ENCODE results near the gene SYNPO2. TPM values are rescaled to one million over a fixed set of nuclear protein-coding genes. Genes with fewer than 3 reads are reported as not detected.

The SYNPO2 gene
- total RNA-seq, 1 experiment from 2014 or later: 0.38 TPM

DNA sequence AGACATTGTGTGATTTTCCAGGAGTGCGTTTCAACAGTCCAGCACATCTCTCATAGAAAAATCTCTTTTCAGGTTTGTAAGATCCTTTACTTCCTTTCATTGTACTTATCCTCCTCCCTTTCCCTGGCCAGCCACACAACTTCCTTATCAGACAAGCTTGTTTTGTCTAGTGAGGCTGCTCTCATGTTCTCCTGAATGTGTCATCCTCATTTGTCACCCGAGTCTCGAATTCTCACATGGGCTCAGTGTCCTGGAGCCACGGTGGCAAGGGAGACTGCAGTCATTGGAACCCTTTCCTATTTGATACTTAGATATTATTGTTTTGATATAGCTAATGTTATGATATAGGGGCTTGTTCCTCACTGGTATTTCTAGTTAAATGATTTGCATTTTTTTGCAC lies 16.9 kb downstream of the SYNPO2 start:
- DNase-seq: no peak
- Histone ChIP-seq H3K36me3 (replicated peaks; ENCODE audit: control insufficient read depth, insufficient read depth, low read length) (no peaks in the 10 kb centered on the region), H3K4me3 (ENCODE audit: insufficient read depth, low read depth, low read length) (no peak overlapping the region), H3K27me3 (ENCODE audit: control insufficient read depth, insufficient read depth, low read length) (no peaks in the 10 kb centered on the region)

DNA sequence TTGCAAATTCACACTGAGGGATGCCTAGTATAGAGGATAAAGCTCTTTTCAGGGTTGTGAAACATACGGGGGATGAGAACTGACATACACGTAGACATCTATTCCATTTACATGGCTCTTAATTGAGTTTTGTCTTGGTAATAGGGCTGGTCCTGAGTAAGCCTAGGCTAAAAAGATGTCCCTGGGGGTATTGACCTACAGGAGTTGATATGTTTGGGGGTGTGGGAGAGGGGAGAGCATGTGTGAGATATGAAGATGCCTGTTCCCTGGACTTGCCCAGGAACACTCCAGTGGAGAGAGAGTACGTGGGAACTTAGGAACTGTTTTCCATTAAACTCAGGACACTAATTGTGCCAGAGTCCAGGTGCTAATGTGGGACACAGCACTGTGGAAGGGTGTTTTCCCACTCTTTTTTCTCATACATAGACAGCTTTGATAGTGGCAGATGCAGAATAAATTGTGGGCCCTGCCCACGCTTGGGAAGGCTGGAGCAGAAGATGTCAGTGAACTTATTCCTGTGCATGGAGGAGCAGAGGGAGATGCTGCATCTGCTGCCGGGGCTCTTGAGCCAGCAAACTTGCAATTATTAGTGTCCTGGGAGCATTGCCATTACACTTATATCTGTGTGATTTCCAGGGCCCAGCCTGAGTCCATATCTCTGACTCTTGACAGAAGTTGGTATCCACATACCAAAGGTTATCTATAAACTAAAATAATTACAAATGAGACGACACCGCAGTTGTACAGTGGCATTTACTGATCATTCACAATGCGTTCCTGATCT lies 20.7 kb downstream of the SYNPO2 start:
- Histone ChIP-seq H3K27me3 (ENCODE audit: control insufficient read depth, insufficient read depth, low read length) (no peaks in the 10 kb centered on the region), H3K4me3 (ENCODE audit: insufficient read depth, low read depth, low read length) (no peak overlapping the region), H3K36me3 (replicated peaks; ENCODE audit: control insufficient read depth, insufficient read depth, low read length) (no peaks in the 10 kb centered on the region)
- no peak for DNase-seq

DNA sequence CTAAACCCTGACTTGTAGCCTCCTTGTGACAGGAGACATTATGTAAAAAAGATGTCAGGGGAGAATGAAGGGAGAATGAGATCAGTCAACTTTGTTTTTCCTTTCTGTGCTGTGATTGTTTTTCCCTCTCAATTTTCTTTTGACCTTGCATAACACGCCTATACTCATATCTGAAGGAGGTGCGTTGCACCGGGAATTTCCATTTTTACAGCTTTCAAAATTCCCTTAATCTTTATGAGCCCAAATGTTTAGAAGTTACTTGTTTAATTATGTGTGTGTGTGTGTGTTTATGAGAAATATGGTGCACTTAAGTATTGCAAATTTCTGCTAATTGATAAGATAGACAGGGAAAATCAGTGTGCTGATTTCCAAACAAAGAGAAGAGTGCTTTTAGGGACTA lies 21.6 kb downstream of the SYNPO2 start:
- no peak overlapping the region for H3K4me3 ChIP-seq (ENCODE audit: insufficient read depth, low read depth, low read length)
- H3K36me3 ChIP-seq (replicated peaks; ENCODE audit: control insufficient read depth, insufficient read depth, low read length): no peaks in the 10 kb centered on the region
- no peak for DNase-seq
- no peaks in the 10 kb centered on the region for H3K27me3 ChIP-seq (ENCODE audit: control insufficient read depth, insufficient read depth, low read length)

DNA sequence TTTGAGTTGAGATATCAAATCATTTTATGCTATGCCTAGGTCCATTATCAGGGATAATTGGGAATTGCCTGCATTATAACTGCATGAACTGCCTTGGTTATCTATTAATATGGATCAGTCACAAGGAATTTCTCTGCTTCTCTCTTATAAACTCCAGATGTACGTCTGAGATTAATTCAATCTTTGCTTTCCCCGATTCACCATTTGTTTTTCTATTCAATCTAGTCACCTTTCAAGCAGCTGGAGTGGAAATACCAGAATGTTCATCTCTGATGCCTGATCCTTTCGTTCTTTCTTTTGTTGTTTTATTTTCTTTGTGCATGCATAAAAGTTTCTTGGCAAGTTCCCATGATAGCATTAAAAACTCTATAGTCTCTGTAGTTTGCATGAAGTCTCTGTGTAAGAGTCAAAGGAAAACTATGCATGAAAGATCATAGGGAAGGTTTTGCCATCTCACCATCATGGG lies 22.6 kb downstream of the SYNPO2 start:
- DNase-seq: no peak
- Histone ChIP-seq H3K36me3 (replicated peaks; ENCODE audit: control insufficient read depth, insufficient read depth, low read length) (no peaks in the 10 kb centered on the region), H3K27me3 (ENCODE audit: control insufficient read depth, insufficient read depth, low read length) (no peaks in the 10 kb centered on the region), H3K4me3 (ENCODE audit: insufficient read depth, low read depth, low read length) (no peak overlapping the region)

DNA sequence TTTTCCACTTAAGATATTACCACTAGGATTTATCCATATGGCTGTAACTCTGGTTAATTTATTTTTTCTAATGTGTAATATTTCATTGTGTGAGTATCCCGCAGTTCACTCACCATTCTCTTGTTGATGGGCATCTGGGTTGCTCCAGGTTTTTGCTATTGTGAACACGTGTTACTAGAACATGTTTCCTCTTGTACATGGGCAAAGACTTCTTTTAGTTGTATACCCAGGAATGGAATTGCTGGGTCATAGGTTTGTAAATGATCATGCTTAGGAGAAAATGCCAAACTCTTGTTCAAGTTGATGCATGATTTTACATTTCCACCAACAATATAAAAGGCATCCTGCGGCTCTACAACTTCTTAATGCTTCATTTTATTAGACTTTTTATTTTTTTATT lies 26.8 kb downstream of the SYNPO2 start:
- DNase-seq: no peak
- Histone ChIP-seq H3K36me3 (replicated peaks; ENCODE audit: control insufficient read depth, insufficient read depth, low read length) (no peaks in the 10 kb centered on the region), H3K4me3 (ENCODE audit: insufficient read depth, low read depth, low read length) (no peak overlapping the region), H3K27me3 (ENCODE audit: control insufficient read depth, insufficient read depth, low read length) (no peaks in the 10 kb centered on the region)

DNA sequence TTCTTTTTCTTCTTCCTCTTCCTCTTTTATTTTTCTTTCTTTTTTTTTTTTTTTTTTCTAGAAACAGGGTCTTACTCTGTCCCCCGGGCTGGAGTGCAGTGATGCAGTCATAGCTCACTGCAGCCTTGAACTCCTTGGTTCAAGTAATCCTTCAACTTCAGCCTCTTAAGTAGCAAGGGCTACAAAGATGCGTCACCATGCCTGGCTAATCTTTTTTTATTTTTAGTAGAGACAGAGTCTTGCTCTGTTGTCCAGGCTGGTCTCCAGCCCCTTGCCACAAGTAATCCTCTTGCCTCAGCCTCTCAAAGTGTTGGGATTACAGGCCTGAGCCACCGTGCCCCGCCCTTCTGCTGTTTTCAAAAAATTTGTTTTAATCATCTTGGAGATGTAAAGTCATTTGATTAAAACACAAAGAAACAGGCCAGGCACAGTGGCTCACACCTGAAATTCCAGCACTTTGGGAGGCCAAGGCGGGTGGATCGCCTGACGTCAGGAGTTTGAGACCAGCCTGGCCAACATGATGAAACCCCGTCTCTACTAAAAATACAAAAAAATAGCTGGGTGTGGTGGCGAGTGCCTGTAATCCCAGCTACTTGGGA lies 28.1 kb downstream of the SYNPO2 start:
- DNase-seq: no peak
- Histone ChIP-seq H3K36me3 (replicated peaks; ENCODE audit: control insufficient read depth, insufficient read depth, low read length) (no peaks in the 10 kb centered on the region), H3K27me3 (ENCODE audit: control insufficient read depth, insufficient read depth, low read length) (no peaks in the 10 kb centered on the region), H3K4me3 (ENCODE audit: insufficient read depth, low read depth, low read length) (no peak overlapping the region)

DNA sequence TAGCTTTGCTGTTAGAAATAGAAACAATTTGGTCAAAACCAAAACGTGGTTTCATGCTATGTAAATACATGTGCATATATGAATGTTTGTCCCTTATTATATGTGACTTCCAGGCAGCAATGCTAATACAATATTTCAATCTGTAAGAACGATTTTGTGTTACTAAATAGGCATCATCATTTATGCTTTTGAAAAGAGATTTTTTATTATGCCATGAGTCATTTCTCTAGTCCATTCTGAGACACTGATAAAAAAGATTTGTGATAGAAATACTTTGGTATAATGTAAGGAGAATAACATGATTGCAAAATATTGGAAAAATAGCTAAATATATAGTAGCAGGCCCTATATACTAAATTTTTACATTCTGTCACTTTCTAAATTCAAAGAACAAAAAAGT lies 28.9 kb downstream of the SYNPO2 start:
- H3K27me3 ChIP-seq (ENCODE audit: control insufficient read depth, insufficient read depth, low read length): no peaks in the 10 kb centered on the region
- DNase-seq: no peak
- H3K36me3 ChIP-seq (replicated peaks; ENCODE audit: control insufficient read depth, insufficient read depth, low read length): no peaks in the 10 kb centered on the region
- no peak overlapping the region for H3K4me3 ChIP-seq (ENCODE audit: insufficient read depth, low read depth, low read length)

DNA sequence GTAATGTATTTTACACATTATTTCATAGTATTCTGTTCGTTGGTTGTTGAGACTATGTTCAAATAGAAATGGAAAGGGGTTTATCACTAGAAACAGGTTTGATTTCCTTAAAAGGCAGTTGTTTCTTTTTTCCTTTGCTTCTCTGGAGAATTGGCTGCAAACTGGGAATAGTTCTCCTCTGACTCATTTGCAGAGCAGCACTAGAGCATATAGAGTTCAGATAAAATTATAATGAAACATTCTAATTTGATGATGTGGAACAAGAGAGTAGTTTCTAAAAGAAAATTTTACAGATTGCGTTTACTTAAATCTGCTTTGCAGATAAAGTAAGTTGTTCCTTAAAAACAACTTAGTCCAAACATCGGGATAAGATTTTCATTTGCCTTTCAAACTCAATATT lies 29.7 kb downstream of the SYNPO2 start:
- Histone ChIP-seq H3K4me3 (ENCODE audit: insufficient read depth, low read depth, low read length) (no peak overlapping the region), H3K36me3 (replicated peaks; ENCODE audit: control insufficient read depth, insufficient read depth, low read length) (no peaks in the 10 kb centered on the region), H3K27me3 (ENCODE audit: control insufficient read depth, insufficient read depth, low read length) (no peaks in the 10 kb centered on the region)
- no peak for DNase-seq

DNA sequence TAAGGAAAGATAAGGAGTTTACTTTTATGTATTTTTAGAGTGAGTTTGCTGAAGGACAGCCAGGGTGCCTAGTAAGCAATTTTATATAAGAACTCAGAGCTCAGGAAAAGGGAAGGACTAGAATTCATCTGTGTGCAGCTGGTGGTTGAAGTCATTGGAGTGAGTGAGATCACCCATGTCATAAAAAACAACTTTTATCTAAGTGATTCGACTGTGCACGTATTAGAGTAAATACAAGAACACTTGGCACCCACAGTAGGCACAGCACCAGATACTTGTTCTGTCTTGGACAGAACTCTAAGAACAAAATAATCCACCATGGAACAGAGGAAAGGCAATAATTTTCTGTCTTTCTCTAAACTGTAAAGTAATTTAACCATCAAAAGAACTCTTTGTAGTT lies 31.6 kb downstream of the SYNPO2 start:
- H3K36me3 ChIP-seq (replicated peaks; ENCODE audit: control insufficient read depth, insufficient read depth, low read length): no peaks in the 10 kb centered on the region
- H3K27me3 ChIP-seq (ENCODE audit: control insufficient read depth, insufficient read depth, low read length): no peaks in the 10 kb centered on the region
- no peak for DNase-seq
- H3K4me3 ChIP-seq (ENCODE audit: insufficient read depth, low read depth, low read length): no peak overlapping the region

DNA sequence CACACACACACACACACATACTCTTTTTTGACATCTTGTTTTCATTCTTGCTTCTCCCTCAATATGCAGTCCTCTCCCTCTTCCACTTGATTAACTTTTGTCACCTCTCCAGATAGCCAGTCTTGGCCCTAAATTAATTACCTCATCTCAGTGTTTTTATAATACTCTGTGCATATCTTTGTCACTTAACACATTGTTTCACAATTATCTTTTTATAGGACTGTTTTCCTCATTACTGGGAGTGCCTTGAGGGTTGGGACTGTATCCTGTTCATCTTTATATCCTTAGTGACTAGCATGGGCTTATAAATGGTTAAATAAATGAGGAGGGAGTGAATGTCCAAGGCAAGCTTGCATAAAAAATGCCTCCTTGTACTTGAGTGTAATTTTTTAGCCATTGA lies 33.1 kb downstream of the SYNPO2 start:
- no peaks in the 10 kb centered on the region for H3K27me3 ChIP-seq (ENCODE audit: control insufficient read depth, insufficient read depth, low read length)
- H3K36me3 ChIP-seq (replicated peaks; ENCODE audit: control insufficient read depth, insufficient read depth, low read length): no peaks in the 10 kb centered on the region
- no peak for DNase-seq
- H3K4me3 ChIP-seq (ENCODE audit: insufficient read depth, low read depth, low read length): no peak overlapping the region

DNA sequence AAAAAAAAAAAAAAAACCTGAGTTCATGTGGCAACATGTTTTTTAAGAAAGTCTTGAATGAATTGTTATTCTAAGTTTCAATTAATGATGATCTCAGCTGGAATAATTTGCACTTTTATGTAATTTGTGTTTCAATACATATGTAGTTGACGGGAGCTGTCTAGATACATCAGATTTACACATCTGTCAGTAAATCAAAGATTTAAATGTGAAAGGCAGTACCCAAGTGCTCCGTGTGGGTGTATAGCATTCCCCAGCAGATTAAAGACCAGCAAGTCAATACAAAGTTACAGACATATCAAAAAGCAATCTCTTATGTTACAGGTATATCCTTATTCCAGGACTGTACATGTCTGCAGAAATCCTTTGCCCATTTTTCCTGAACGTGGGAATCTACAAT lies 35.2 kb downstream of the SYNPO2 start:
- Histone ChIP-seq H3K36me3 (replicated peaks; ENCODE audit: control insufficient read depth, insufficient read depth, low read length) (no peaks in the 10 kb centered on the region), H3K4me3 (ENCODE audit: insufficient read depth, low read depth, low read length) (no peak overlapping the region), H3K27me3 (ENCODE audit: control insufficient read depth, insufficient read depth, low read length) (no peaks in the 10 kb centered on the region)
- DNase-seq: no peak

DNA sequence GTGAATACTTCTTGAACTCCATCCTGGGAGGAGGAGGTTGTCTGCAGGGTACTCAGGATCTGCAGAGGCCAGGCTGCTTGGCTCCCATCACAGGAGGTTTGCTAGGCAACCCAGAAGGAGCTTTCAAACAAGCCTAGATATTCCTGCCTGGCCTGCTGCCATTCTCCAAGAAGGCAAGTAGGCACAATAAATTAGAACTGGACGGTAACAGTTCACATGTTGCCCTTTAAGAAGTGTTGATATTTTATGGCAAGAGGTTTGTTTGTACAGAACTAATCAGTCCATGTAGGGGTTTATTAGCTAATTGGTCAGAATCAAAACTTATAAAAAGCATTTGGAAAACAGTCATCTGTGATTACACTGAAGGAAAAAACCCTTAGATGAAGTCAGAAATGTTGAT lies 39.3 kb downstream of the SYNPO2 start:
- no peaks in the 10 kb centered on the region for H3K27me3 ChIP-seq (ENCODE audit: control insufficient read depth, insufficient read depth, low read length)
- DNase-seq: no peak
- H3K36me3 ChIP-seq (replicated peaks; ENCODE audit: control insufficient read depth, insufficient read depth, low read length): no peaks in the 10 kb centered on the region
- H3K4me3 ChIP-seq (ENCODE audit: insufficient read depth, low read depth, low read length): no peak overlapping the region

DNA sequence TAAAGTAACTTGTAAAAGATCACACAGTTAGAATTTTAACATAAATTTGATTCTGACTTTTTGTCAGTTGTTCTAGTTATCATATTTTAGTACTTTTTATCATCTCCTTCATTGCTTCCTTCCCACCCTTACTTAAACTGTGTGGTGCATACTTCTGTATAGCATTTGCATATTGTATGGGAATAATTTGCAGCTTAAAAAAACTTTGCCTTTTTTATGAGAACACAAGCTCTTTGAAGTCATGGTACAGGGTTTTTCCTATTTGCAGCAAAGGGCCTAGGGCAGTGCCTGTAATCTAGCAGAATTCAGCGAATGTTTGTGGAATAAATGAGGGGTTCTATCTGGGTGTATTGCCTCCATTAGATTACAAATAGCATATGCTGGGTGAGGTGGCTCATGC lies 41.6 kb downstream of the SYNPO2 start:
- no peaks in the 10 kb centered on the region for H3K27me3 ChIP-seq (ENCODE audit: control insufficient read depth, insufficient read depth, low read length)
- H3K36me3 ChIP-seq (replicated peaks; ENCODE audit: control insufficient read depth, insufficient read depth, low read length): no peaks in the 10 kb centered on the region
- H3K4me3 ChIP-seq (ENCODE audit: insufficient read depth, low read depth, low read length): no peak overlapping the region

DNA sequence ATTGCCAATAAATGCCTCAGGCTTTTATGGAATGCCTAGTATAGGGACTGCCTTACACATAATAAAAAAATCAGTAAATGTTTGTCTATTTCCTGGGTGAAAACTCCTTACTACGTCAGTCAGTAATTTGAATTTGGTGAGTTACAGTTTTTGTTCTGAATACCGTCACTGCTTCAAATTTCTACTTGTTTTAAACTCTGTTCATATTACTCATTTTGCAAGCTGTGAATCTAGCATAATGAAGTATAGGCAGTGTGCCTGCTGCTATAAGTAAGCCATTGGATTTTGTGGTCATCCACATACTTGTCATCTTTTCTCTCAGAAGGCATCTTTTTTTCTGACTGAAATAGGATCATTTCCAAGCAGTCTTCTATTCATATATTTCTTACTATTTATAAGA lies 43.1 kb downstream of the SYNPO2 start:
- Histone ChIP-seq H3K4me3 (ENCODE audit: insufficient read depth, low read depth, low read length) (no peak overlapping the region), H3K36me3 (replicated peaks; ENCODE audit: control insufficient read depth, insufficient read depth, low read length) (no peaks in the 10 kb centered on the region), H3K27me3 (ENCODE audit: control insufficient read depth, insufficient read depth, low read length) (no peaks in the 10 kb centered on the region)
- DNase-seq: no peak

More for the DNA sequence above, 41.6 kb downstream of the SYNPO2 start:
- DNase-seq: no peak

DNA sequence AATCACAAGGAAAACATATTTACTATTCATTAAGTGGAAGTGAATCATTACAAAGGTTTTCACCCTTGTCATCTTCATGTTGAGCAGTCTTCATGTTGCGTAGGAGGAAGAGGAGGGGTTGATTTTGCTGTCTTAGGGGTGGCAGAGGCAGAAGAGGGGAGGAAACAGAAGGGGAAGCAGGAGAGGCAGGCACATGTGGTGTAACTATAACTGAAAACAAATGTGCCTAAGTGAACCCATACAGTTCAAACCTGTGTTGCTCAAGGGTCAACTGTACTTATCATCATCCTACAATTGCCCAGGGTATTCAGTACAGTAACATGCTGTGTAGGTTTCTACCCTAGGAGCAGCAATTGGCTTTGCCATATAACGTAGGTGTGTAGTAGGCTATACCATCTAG lies 47.2 kb downstream of the SYNPO2 start:
- DNase-seq: no peak
- H3K27me3 ChIP-seq (ENCODE audit: control insufficient read depth, insufficient read depth, low read length): no peaks in the 10 kb centered on the region
- no peak overlapping the region for H3K4me3 ChIP-seq (ENCODE audit: insufficient read depth, low read depth, low read length)
- H3K36me3 ChIP-seq (replicated peaks; ENCODE audit: control insufficient read depth, insufficient read depth, low read length): no peaks in the 10 kb centered on the region

Measured in H7 (cell line).